ENCODE results near the gene SLC9A9.
"Not testable (repeated sequence)": the region's sequence is repeated elsewhere in the genome, so short reads cannot be mapped to it uniquely, and the experiment has no call there.

The SLC9A9 gene

DNA sequence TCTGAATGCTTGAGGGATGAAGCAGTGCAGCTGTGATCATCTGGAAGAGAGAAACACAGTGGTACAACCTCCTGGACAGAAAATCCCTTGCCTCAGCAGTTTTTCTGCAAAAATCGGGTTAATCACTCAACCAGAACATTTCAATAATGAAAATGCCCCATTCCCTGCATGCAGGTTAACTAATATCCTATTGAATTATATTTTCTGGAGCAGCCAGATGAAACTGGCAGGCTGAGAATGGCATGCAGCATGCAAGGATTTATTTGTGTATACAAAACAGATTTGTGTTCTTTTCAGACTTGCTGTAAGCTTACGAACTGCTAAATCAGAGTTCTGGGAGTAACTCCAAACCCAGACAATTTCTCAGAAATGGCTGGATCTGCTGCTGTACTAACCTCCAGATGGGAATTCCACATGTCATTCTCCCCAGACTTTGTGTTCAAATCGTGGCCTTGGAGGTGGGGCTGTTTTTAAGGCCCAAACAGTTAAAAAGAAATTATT, 39.1 kb downstream of the SLC9A9 start:
- Mint-ChIP-seq H3K27me3 (ENCODE audit: low read depth) (no peaks in the 10 kb centered on the region), H3K9me3 (no peaks in the 10 kb centered on the region), H3K4me1 (ENCODE audit: low read depth) (peaks cover 13% of the 10 kb centered on the region), H3K27ac (no peak overlapping the region), H3K4me3 (no peak overlapping the region), H3K36me3 (ENCODE audit: low read depth) (peaks cover 7% of the 10 kb centered on the region)

DNA sequence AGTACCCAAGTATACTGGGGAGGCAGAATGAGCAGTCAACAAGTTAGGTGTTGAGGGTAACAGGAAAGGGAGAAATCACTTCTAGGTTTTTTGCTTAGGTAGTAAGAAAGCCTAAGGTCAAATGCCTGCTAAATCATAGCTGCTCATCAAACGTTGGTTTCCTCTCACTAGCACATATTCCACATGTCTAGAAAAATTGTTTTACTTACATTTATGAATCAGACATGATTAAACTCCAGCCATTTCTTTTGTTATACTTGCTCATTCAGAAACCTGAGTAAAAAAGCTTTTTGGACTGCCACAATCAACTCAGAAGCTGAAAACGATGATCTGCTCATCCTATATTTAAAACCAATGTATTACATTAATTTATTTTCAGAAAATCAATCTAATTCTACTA, 40.2 kb downstream of the SLC9A9 start:
- Mint-ChIP-seq H3K4me1 (ENCODE audit: low read depth) (peaks cover 6% of the 10 kb centered on the region), H3K4me3 (no peak overlapping the region), H3K27ac (no peak overlapping the region), H3K36me3 (ENCODE audit: low read depth) (peaks cover 5% of the 10 kb centered on the region), H3K27me3 (ENCODE audit: low read depth) (no peaks in the 10 kb centered on the region), H3K9me3 (no peaks in the 10 kb centered on the region)

DNA sequence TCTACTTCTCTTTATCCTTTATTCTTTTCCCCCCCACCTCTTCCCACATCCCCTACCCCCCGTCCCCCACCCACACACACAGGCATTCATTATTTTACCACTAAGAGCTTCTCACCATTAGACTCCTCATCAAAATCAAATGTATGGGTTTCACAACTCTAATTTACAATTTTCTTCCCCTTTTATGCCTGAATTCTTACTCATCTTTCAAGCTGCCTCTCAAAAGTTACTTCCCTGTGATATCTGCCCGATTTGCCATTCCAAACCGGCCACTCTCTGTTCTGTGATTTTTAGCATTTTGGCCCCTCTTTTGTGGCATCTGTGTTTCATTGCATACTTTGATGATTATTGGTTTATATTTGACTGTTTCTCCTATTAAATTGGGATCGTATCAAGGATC, 42.2 kb downstream of the SLC9A9 start:
- peaks cover 4% of the 10 kb centered on the region for H3K4me1 Mint-ChIP-seq (ENCODE audit: low read depth)

DNA sequence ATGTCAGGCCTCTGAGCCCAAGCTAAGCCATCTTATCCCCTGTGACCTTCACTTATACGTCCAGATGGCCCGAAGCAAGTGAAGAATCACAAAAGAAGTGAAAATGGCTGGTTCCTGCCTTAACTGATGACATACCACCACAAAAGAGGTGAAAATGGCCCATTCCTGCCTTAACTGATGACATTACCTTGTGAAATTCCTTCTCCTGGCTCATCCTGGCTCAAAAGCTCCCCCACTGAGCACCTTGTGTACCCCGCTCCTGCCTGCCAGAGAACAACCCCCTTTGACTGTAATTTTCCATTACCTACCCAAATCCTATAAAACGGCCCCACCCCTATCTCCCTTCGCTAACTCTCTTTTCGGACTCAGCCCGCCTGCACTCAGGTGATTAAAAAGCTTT, 42.8 kb downstream of the SLC9A9 start:
- not testable (repeated sequence) for H3K9me3 Mint-ChIP-seq; H3K27ac Mint-ChIP-seq; H3K4me3 Mint-ChIP-seq; H3K27me3 Mint-ChIP-seq (ENCODE audit: low read depth); H3K36me3 Mint-ChIP-seq (ENCODE audit: low read depth); H3K4me1 Mint-ChIP-seq (ENCODE audit: low read depth)

More for the DNA sequence above, 42.2 kb downstream of the SLC9A9 start:
- Mint-ChIP-seq H3K4me3 (no peak overlapping the region), H3K27ac (no peak overlapping the region), H3K27me3 (ENCODE audit: low read depth) (no peaks in the 10 kb centered on the region), H3K36me3 (ENCODE audit: low read depth) (peaks cover 3% of the 10 kb centered on the region), H3K9me3 (no peaks in the 10 kb centered on the region)

DNA sequence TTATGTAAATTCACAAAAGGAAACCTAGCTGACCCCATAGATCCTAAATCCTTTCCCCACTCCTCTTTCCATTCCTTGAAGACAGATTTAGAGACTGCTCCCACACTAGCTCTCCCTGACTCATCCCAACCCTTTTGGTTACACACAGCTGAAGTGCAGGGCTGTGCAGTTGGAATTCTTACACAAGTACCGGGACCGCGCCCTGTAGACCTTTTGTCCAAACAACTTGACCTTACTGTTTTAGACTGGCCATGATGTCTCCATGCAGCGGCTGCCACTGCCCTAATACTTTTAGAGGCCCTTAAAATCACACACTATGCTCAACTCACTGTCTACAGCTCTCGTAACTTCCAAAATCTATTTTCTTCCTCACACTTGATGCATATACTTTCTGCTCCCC, 47.2 kb downstream of the SLC9A9 start:
- not testable (repeated sequence) for H3K27ac Mint-ChIP-seq; H3K9me3 Mint-ChIP-seq; H3K27me3 Mint-ChIP-seq (ENCODE audit: low read depth); H3K4me3 Mint-ChIP-seq; H3K4me1 Mint-ChIP-seq (ENCODE audit: low read depth); H3K36me3 Mint-ChIP-seq (ENCODE audit: low read depth)

DNA sequence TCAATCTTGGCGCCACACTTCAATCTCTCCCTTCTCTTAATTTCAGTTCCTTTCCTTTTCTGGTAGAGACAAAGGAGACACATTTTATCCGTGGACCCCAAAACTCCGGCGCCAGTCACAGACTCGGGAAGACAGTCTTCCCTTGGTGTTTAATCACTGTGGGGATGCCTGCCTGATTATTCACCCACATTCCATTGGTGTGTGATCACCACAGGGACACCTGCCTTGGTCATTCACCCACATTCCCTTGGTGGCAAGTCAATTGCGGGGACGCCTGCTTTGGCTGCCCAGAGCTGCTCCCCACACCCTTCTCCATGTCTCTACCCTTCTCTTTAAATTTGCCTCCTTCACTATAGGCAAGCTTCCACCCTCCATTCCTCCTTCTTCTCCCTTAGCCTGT, 50.1 kb downstream of the SLC9A9 start:
- not testable (repeated sequence) for H3K4me3 Mint-ChIP-seq; H3K9me3 Mint-ChIP-seq; H3K27ac Mint-ChIP-seq; H3K27me3 Mint-ChIP-seq (ENCODE audit: low read depth); H3K36me3 Mint-ChIP-seq (ENCODE audit: low read depth); H3K4me1 Mint-ChIP-seq (ENCODE audit: low read depth)

DNA sequence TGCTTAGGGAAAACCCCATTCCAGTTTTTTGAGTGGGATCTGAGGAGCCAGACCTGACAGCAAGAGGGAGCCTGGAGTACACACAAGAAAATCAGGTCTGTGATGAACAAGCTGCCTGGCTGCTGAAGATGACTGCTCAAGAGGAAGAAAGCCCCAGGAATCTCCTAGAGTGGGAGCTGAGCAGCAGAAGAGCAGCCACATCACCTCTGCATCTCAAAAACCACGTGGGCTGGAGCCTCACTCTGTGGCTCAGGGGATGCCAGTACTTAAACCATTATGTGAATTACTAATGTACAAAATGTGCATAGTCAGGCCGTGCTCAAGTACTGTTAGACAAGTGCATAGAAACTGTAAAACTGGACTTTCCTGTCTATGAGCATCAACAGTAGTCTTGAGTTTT, 52.4 kb downstream of the SLC9A9 start:
- no peaks in the 10 kb centered on the region for H3K4me1 Mint-ChIP-seq (ENCODE audit: low read depth)
- H3K27ac Mint-ChIP-seq = no peak overlapping the region
- no peak overlapping the region for H3K4me3 Mint-ChIP-seq
- H3K9me3 Mint-ChIP-seq = no peaks in the 10 kb centered on the region
- peaks cover 8% of the 10 kb centered on the region for H3K36me3 Mint-ChIP-seq (ENCODE audit: low read depth)
- no peaks in the 10 kb centered on the region for H3K27me3 Mint-ChIP-seq (ENCODE audit: low read depth)

DNA sequence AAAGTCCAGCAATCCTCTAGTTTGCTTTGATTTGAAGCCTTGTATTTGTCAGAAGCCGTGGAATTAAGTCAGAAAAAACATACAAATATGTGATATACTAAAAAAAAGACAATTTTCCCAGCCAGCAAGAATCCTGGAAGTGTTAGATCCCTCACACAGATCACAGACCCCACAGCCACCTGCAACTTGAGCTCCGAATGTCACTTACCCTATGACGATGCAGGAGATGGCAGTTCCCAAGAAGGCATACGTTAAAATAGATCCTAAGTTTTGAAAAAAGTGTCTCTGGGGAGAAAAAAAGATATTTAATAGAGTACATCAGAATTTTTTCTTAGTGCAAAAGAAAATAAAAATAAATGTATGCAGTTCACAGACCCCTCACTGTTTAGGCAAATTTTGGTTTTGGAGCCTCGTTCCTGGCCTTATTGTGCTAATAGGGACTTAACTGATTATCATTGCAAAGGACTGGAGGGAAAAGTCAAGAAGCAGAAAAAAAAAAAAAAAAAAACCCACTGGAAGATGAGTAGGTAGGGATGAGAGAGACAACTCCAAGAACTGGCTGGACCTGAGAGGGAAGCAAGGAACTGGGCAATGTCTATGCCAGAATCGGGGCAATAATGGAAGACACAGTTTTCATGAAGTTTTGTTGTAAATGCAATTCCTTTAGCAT, 53.3 kb downstream of the SLC9A9 start:
- Mint-ChIP-seq H3K36me3 (ENCODE audit: low read depth) (peaks cover 9% of the 10 kb centered on the region), H3K27ac (no peak overlapping the region), H3K4me1 (ENCODE audit: low read depth) (no peaks in the 10 kb centered on the region), H3K9me3 (no peaks in the 10 kb centered on the region), H3K27me3 (ENCODE audit: low read depth) (no peaks in the 10 kb centered on the region), H3K4me3 (no peak overlapping the region)

DNA sequence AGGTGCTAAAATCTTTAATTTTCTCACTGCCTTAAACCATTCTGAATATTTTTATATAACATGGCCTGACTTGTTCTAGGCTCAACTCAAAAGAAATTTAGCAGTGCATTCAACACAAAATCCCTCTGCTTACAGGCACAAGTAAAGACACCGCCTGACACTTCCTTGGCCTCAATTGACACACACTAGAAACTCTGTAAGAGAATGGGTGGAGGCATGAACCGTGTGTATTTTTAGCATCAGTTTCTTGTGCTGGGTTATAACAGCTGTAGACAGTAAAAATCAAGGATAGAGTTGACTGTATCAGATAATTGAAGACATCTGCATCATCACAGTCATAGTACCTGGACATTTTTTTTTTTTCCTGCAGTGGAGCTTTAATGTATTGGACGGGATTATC, 54.3 kb downstream of the SLC9A9 start:
- Mint-ChIP-seq H3K9me3 (no peaks in the 10 kb centered on the region), H3K4me3 (no peak overlapping the region), H3K27me3 (ENCODE audit: low read depth) (no peaks in the 10 kb centered on the region), H3K27ac (no peak overlapping the region), H3K4me1 (ENCODE audit: low read depth) (no peaks in the 10 kb centered on the region), H3K36me3 (ENCODE audit: low read depth) (peaks cover 9% of the 10 kb centered on the region)

DNA sequence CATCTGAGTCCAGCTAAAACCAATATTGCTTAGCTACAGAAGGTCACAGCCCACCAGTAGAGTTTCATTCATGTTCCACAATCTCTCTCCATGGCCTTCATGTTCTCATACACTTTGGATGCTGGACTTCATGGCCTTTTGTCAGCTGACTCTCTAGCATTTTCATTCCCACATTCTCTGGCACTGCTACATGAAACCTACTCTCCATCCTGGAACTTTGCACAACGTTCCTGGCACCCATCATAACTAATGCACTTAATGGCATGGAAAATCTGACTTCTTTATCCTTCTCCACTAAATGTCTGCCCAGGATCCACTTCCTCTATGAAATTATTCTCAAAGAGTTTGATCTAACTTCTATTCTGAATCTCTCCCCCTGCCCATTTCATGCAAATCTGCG, 56.9 kb downstream of the SLC9A9 start:
- Mint-ChIP-seq H3K4me3 (no peak overlapping the region), H3K9me3 (no peaks in the 10 kb centered on the region), H3K27me3 (ENCODE audit: low read depth) (no peaks in the 10 kb centered on the region), H3K36me3 (ENCODE audit: low read depth) (peaks cover 9% of the 10 kb centered on the region), H3K4me1 (ENCODE audit: low read depth) (no peaks in the 10 kb centered on the region), H3K27ac (no peak overlapping the region)

DNA sequence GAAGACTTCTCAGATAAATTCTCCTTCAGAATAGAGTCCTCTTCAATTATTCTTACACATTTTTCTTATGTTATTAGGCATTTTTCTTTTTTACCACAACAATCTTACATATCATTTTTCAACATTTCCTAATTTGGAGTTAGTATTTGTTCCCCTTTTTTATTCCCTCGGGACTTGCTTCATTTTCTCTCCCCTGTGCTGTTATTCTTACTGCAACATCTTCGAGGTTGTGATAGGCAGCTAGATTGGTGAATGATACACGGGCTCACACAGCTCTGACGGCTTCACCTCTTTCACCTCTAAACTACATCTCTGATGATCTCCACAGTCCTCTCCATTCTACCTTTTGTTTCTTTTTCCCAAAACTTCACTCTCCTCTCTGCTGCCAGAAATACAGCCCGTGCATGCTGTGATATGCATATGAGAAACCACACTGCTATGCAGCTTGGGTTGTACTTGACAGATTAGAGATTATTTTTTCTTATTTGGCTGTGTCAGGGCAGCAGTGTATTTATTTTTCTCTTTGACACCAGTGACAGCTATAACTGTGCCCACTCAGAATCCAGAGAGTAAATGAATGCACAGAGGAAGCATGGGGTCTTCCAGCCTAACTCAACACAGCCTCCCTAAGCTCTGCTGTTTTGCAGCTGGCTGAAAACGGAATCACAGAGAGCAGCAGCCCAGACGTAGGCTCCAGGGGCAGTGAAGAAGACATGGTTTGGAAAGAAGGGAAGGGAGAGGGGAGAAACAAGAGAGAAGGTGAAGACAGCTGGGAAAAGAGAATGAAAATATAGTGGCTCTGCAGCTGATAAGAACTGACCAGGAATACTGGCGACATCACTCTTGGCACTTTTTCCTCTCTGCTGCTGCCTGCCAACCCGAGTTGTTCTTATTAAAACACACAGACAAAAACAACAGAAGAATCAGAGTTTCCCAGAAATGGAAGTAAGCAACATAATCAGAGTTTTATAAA, 61.8 kb downstream of the SLC9A9 start:
- no peaks in the 10 kb centered on the region for H3K9me3 Mint-ChIP-seq
- H3K4me1 Mint-ChIP-seq (ENCODE audit: low read depth) = no peaks in the 10 kb centered on the region
- H3K27me3 Mint-ChIP-seq (ENCODE audit: low read depth) = no peaks in the 10 kb centered on the region
- peaks cover 3% of the 10 kb centered on the region for H3K36me3 Mint-ChIP-seq (ENCODE audit: low read depth)
- no peak overlapping the region for H3K27ac Mint-ChIP-seq
- H3K4me3 Mint-ChIP-seq = no peak overlapping the region

DNA sequence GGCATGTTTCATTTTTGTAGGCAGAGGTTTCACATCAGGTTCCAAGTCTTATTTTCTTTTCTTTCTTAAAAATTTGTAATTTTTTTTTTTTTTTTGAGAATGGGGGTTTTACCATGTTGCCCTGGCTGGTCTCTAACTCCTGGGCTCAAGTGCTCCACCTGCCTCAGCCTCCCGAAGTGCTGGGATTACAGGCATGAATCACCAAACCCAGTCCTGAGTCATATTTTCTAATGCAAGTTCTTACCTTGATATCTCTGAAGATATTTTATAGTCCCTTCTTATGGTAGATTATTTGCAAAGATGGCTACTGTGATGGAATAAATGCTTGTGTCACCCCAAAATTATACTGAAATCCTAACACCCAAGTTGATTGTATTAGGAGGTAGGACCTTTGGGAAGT, 63.8 kb downstream of the SLC9A9 start:
- H3K36me3 Mint-ChIP-seq (ENCODE audit: low read depth) = no peaks in the 10 kb centered on the region
- H3K4me1 Mint-ChIP-seq (ENCODE audit: low read depth) = no peaks in the 10 kb centered on the region
- no peaks in the 10 kb centered on the region for H3K27me3 Mint-ChIP-seq (ENCODE audit: low read depth)
- H3K9me3 Mint-ChIP-seq = no peaks in the 10 kb centered on the region
- no peak overlapping the region for H3K4me3 Mint-ChIP-seq
- no peak overlapping the region for H3K27ac Mint-ChIP-seq

DNA sequence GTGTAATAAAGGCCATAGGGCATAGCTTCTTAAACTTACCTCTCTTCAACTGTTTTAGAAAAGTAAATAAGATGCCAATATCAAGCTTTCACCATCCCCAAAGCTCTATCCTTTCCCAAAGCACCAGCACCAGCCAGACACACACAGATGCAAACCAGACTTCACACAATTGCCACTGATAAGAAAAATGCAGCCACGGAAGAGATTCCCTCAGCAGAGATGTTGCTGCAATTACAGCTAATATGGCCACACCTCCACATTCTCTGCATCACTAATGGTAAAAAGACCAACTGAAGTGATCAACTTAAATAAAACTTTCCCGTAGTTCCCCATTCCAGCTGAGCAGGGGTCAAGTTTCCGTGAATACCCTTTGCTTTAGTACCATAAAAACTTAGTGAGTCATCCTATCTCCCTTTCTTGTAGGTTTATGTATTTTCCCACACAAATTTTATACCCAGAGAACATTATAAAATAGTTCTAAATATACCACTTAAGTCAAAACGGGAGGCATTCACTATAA, 64.4 kb downstream of the SLC9A9 start:
- no peaks in the 10 kb centered on the region for H3K36me3 Mint-ChIP-seq (ENCODE audit: low read depth)
- H3K27ac Mint-ChIP-seq = no peak overlapping the region
- H3K9me3 Mint-ChIP-seq = no peaks in the 10 kb centered on the region
- H3K27me3 Mint-ChIP-seq (ENCODE audit: low read depth) = no peaks in the 10 kb centered on the region
- no peak overlapping the region for H3K4me3 Mint-ChIP-seq
- H3K4me1 Mint-ChIP-seq (ENCODE audit: low read depth) = no peaks in the 10 kb centered on the region

DNA sequence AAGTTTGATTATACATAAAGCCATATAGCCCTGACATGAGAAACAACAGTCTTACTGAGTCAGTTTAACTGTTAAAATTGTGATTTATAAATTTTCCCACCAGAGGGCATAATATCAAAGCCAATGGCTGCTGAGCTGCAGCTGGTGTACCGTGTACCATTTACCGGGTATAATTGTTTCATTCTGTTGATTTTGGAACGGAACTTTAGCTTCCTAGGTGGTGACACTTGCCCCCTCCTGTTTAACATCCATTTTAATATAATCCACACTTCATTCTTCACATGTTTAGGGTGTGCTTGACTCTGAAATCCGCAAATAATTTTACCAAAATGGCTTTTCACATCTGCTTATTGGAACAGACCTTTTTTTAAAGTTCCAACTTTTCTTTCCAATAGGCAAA, 72.8 kb downstream of the SLC9A9 start:
- peaks cover 1% of the 10 kb centered on the region for H3K4me1 Mint-ChIP-seq (ENCODE audit: low read depth)
- H3K4me3 Mint-ChIP-seq = no peak overlapping the region
- H3K27ac Mint-ChIP-seq = no peak overlapping the region
- H3K27me3 Mint-ChIP-seq (ENCODE audit: low read depth) = peaks cover 5% of the 10 kb centered on the region
- no peaks in the 10 kb centered on the region for H3K36me3 Mint-ChIP-seq (ENCODE audit: low read depth)
- no peaks in the 10 kb centered on the region for H3K9me3 Mint-ChIP-seq

DNA sequence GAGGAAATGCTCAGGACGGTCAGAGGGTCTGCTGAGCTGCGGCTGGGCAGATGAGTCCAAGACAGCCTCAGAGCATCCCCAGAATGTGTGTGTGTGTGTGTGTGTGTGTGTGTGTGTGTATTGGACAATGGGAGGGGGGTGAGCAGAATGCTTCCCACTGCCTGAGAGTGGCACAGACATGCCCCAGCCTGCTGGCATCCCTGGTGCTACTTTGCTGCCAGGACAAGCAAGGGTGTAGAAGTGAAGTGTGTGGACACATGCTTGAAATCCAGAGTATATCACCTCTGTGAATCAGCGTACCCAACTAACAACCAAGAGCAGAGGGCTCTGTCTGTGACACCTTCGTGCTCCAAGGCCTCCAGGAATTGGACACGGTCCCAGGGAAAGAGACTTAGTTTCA, 76.3 kb downstream of the SLC9A9 start:
- no peak overlapping the region for H3K27ac Mint-ChIP-seq
- H3K4me1 Mint-ChIP-seq (ENCODE audit: low read depth) = peaks cover 1% of the 10 kb centered on the region

More for the DNA sequence above, 76.3 kb downstream of the SLC9A9 start:
- Mint-ChIP-seq H3K27me3 (ENCODE audit: low read depth) (peaks cover 5% of the 10 kb centered on the region), H3K36me3 (ENCODE audit: low read depth) (no peaks in the 10 kb centered on the region), H3K9me3 (no peaks in the 10 kb centered on the region), H3K4me3 (no peak overlapping the region)
